HEK293 (cell line): ENCODE measurements around the gene AKT2.

Source experiments
- MYNN ChIP-seq: fragments of 450-650 bp; formaldehyde crosslinking; IDR thresholded peaks from 2 replicates; pipeline ENCODE4 v1.5.1; 2016; ENCODE audit warnings: missing biosample characterization, missing genetic modification characterization, borderline replicate concordance
- TCF7L2 ChIP-seq: IDR thresholded peaks from 2 replicates; pipeline ENCODE4 v1.6.1; 2011; ENCODE audit warnings: low read depth, mild to moderate bottlenecking, inconsistent platforms, low read length, moderate library complexity, borderline replicate concordance
- YY2 ChIP-seq: fragments of 450-650 bp; formaldehyde crosslinking; IDR thresholded peaks from 2 replicates; pipeline ENCODE4 v1.5.1; 2016; ENCODE audit warnings: missing biosample characterization, missing genetic modification characterization
- ZBTB17 ChIP-seq: fragments of 450-650 bp; formaldehyde crosslinking; IDR thresholded peaks from 2 replicates; pipeline ENCODE4 v1.5.1; 2016; ENCODE audit warnings: missing biosample characterization, missing genetic modification characterization
- ZBTB44 ChIP-seq: fragments of 450-650 bp; IDR thresholded peaks from 2 replicates; pipeline ENCODE4 v1.5.1; 2018; ENCODE audit warnings: missing biosample characterization, mild to moderate bottlenecking, missing genetic modification characterization
- ZBTB8A ChIP-seq: fragments of 450-650 bp; formaldehyde crosslinking; IDR thresholded peaks from 2 replicates; pipeline ENCODE4 v1.5.1; 2016; ENCODE audit warnings: missing biosample characterization, missing genetic modification characterization
- ZEB2 ChIP-seq: fragments of 450-650 bp; formaldehyde crosslinking; IDR thresholded peaks from 2 replicates; pipeline ENCODE4 v1.5.1; 2016; ENCODE audit warnings: missing biosample characterization, missing genetic modification characterization
- ZNF174 ChIP-seq: fragments of 450-650 bp; formaldehyde crosslinking; IDR thresholded peaks from 2 replicates; pipeline ENCODE4 v1.5.0; 2017; ENCODE audit warnings: missing biosample characterization, mild to moderate bottlenecking, missing genetic modification characterization
- ZNF18 ChIP-seq: fragments of 450-650 bp; formaldehyde crosslinking; IDR thresholded peaks from 2 replicates; pipeline ENCODE4 v1.5.1; 2016; ENCODE audit warnings: missing biosample characterization, missing genetic modification characterization
- ZNF202 ChIP-seq: fragments of 450-650 bp; formaldehyde crosslinking; IDR thresholded peaks from 2 replicates; pipeline ENCODE4 v1.5.1; 2016; ENCODE audit warnings: missing biosample characterization, missing genetic modification characterization, borderline replicate concordance
- ZNF266 ChIP-seq: fragments of 450-650 bp; formaldehyde crosslinking; IDR thresholded peaks from 2 replicates; pipeline ENCODE4 v1.5.1; 2016; ENCODE audit warnings: missing biosample characterization, missing genetic modification characterization, low read depth
- ZNF280D ChIP-seq: fragments of 450-650 bp; formaldehyde crosslinking; IDR thresholded peaks from 2 replicates; pipeline ENCODE4 v1.5.1; 2016; ENCODE audit warnings: missing biosample characterization, missing genetic modification characterization
- ZNF416 ChIP-seq: fragments of 450-650 bp; formaldehyde crosslinking; IDR thresholded peaks from 2 replicates; pipeline ENCODE4 v1.5.1; 2016; ENCODE audit warnings: missing biosample characterization, missing genetic modification characterization
- ZNF48 ChIP-seq: fragments of 450-650 bp; formaldehyde crosslinking; IDR thresholded peaks from 2 replicates; pipeline ENCODE4 v1.5.1; 2016; ENCODE audit warnings: missing biosample characterization, missing genetic modification characterization
- ZNF510 ChIP-seq: fragments of 450-650 bp; formaldehyde crosslinking; IDR thresholded peaks from 2 replicates; pipeline ENCODE4 v1.5.1; 2018; ENCODE audit warnings: mild to moderate bottlenecking, missing genetic modification characterization, missing biosample characterization; ENCODE audit not compliant: insufficient replicate concordance
- ZNF610 ChIP-seq: fragments of 450-650 bp; formaldehyde crosslinking; IDR thresholded peaks from 2 replicates; pipeline ENCODE4 v1.5.1; 2016; ENCODE audit warnings: missing biosample characterization, missing genetic modification characterization, borderline replicate concordance
- ZNF621 ChIP-seq: fragments of 450-650 bp; formaldehyde crosslinking; IDR thresholded peaks from 2 replicates; pipeline ENCODE4 v1.5.1; 2017; ENCODE audit warnings: missing biosample characterization, missing genetic modification characterization
- ZNF645 ChIP-seq: fragments of 450-650 bp; formaldehyde crosslinking; IDR thresholded peaks from 2 replicates; pipeline ENCODE4; 2016; ENCODE audit warnings: missing biosample characterization, missing genetic modification characterization
- ZNF785 ChIP-seq: fragments of 450-650 bp; formaldehyde crosslinking; IDR thresholded peaks from 2 replicates; pipeline ENCODE4 v1.5.1; 2016; ENCODE audit warnings: missing biosample characterization, missing genetic modification characterization
- ZSCAN16 ChIP-seq: fragments of 450-650 bp; formaldehyde crosslinking; IDR thresholded peaks from 2 replicates; pipeline ENCODE4 v1.5.1; 2016; ENCODE audit warnings: missing biosample characterization, missing genetic modification characterization
- TF ChIP-seq, protein P1 (sequence below): fragments of 450-650 bp; IDR thresholded peaks from 2 replicates; pipeline ENCODE4 v1.5.1; 2018; ENCODE audit warnings: missing biosample characterization, missing genetic modification characterization
- TF ChIP-seq, protein P2 (sequence below): fragments of 450-650 bp; formaldehyde crosslinking; IDR thresholded peaks from 2 replicates; pipeline ENCODE4 v1.5.1; 2016; ENCODE audit warnings: missing biosample characterization, missing genetic modification characterization
- TF ChIP-seq, protein P3 (sequence below): fragments of 450-650 bp; formaldehyde crosslinking; IDR thresholded peaks from 2 replicates; pipeline ENCODE4 v1.5.1; 2016; ENCODE audit warnings: missing biosample characterization, missing genetic modification characterization, low read depth
- TF ChIP-seq, protein P4 (sequence below): fragments of 450-650 bp; formaldehyde crosslinking; IDR thresholded peaks from 2 replicates; pipeline ENCODE4 v1.5.1; 2016; ENCODE audit warnings: missing biosample characterization, missing genetic modification characterization

The AKT2 gene

DNA sequence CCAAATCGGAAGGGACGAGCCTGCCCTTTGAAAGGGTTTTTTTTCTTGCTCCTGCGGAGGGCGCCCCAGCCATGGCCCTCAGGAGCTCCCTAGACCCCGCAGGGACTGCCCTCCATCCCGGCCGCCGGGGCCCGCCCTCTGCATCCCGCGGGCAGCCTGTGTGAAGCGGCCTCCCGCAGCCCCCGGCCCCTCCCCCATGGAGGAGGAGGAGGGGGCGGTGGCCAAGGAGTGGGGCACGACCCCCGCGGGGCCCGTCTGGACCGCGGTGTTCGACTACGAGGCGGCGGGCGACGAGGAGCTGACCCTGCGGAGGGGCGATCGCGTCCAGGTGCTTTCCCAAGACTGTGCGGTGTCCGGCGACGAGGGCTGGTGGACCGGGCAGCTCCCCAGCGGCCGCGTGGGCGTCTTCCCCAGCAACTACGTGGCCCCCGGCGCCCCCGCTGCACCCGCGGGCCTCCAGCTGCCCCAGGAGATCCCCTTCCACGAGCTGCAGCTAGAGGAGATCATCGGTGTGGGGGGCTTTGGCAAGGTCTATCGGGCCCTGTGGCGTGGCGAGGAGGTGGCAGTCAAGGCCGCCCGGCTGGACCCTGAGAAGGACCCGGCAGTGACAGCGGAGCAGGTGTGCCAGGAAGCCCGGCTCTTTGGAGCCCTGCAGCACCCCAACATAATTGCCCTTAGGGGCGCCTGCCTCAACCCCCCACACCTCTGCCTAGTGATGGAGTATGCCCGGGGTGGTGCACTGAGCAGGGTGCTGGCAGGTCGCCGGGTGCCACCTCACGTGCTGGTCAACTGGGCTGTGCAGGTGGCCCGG lies 93.1 kb downstream of the AKT2 start (continued):
- TF ChIP-seq MYNN (tag by site-specific recombination), result no peak
- TF ChIP-seq ZNF48 (tag by site-specific recombination), result no peak
- no peak for TF ChIP-seq ZNF645
- TF ChIP-seq ZSCAN16 (tag by site-specific recombination), result peak; percentile 18; the same call in 1 of the 2 replicates
- TF ChIP-seq ZNF785 (tag by site-specific recombination), result no peak
- TF ChIP-seq, protein P1, sequence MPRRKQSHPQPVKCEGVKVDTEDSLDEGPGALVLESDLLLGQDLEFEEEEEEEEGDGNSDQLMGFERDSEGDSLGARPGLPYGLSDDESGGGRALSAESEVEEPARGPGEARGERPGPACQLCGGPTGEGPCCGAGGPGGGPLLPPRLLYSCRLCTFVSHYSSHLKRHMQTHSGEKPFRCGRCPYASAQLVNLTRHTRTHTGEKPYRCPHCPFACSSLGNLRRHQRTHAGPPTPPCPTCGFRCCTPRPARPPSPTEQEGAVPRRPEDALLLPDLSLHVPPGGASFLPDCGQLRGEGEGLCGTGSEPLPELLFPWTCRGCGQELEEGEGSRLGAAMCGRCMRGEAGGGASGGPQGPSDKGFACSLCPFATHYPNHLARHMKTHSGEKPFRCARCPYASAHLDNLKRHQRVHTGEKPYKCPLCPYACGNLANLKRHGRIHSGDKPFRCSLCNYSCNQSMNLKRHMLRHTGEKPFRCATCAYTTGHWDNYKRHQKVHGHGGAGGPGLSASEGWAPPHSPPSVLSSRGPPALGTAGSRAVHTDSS (tag by site-specific recombination), result peak; percentile 62
- TF ChIP-seq YY2 (tag by site-specific recombination), result no peak
- TF ChIP-seq, protein P2, sequence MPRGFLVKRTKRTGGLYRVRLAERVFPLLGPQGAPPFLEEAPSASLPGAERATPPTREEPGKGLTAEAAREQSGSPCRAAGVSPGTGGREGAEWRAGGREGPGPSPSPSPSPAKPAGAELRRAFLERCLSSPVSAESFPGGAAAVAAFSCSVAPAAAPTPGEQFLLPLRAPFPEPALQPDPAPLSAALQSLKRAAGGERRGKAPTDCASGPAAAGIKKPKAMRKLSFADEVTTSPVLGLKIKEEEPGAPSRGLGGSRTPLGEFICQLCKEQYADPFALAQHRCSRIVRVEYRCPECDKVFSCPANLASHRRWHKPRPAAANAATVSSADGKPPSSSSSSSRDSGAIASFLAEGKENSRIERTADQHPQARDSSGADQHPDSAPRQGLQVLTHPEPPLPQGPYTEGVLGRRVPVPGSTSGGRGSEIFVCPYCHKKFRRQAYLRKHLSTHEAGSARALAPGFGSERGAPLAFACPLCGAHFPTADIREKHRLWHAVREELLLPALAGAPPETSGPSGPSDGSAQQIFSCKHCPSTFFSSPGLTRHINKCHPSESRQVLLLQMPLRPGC (tag by site-specific recombination), result peak; percentile 38; the same call in 1 of the 2 replicates
- TF ChIP-seq ZNF510, result no peak
- TF ChIP-seq ZNF416, result no peak
- TF ChIP-seq TCF7L2, result no peak
- TF ChIP-seq ZBTB17 (tag by site-specific recombination), result peak; percentile 33
- no peak for TF ChIP-seq ZNF174 (tag by site-specific recombination)
- TF ChIP-seq, protein P3, sequence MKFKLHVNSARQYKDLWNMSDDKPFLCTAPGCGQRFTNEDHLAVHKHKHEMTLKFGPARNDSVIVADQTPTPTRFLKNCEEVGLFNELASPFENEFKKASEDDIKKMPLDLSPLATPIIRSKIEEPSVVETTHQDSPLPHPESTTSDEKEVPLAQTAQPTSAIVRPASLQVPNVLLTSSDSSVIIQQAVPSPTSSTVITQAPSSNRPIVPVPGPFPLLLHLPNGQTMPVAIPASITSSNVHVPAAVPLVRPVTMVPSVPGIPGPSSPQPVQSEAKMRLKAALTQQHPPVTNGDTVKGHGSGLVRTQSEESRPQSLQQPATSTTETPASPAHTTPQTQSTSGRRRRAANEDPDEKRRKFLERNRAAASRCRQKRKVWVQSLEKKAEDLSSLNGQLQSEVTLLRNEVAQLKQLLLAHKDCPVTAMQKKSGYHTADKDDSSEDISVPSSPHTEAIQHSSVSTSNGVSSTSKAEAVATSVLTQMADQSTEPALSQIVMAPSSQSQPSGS, result no peak
- no peak for TF ChIP-seq ZNF621 (tag by site-specific recombination)
- TF ChIP-seq, protein P4, sequence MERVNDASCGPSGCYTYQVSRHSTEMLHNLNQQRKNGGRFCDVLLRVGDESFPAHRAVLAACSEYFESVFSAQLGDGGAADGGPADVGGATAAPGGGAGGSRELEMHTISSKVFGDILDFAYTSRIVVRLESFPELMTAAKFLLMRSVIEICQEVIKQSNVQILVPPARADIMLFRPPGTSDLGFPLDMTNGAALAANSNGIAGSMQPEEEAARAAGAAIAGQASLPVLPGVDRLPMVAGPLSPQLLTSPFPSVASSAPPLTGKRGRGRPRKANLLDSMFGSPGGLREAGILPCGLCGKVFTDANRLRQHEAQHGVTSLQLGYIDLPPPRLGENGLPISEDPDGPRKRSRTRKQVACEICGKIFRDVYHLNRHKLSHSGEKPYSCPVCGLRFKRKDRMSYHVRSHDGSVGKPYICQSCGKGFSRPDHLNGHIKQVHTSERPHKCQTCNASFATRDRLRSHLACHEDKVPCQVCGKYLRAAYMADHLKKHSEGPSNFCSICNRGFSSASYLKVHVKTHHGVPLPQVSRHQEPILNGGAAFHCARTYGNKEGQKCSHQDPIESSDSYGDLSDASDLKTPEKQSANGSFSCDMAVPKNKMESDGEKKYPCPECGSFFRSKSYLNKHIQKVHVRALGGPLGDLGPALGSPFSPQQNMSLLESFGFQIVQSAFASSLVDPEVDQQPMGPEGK, result peak; percentile 96
- TF ChIP-seq ZNF610 (tag by site-specific recombination), result 0 out of 2 replicates have a peak, but pooled peaks have one; percentile 54
- peak; percentile 33; the same call in 1 of the 2 replicates for TF ChIP-seq ZBTB8A
- peak; percentile 79 for TF ChIP-seq ZEB2 (tag by site-specific recombination)
- 0 out of 2 replicates have a peak, but pooled peaks have one; percentile 13 for TF ChIP-seq ZBTB44 (tag by site-specific recombination)
- no peak for TF ChIP-seq ZNF202 (tag by site-specific recombination)
- no peak for TF ChIP-seq ZNF266 (tag by site-specific recombination)
- no peak for TF ChIP-seq ZNF280D (tag by site-specific recombination)
- no peak for TF ChIP-seq ZNF18 (tag by site-specific recombination)
- TF ChIP-seq, all 188 proteins: peak for 53
